Natural killer cell (primary cell): ENCODE results near the gene PPFIA3. TPM values are rescaled to one million over a fixed set of nuclear protein-coding genes. Genes with fewer than 3 reads are reported as not detected.

Experiments
- ATAC-seq, 3 donors: fragments of 150-1000 bp in 2 of 3; fragments of 200-7000 bp in 1 of 3; cut with Tn5 transposase; 1 replicate in 1 of 3; 2 replicates in 2 of 3; pipeline ENCODE4 v1.10.0; 2021; ENCODE audit warnings: mild to moderate bottlenecking in 2 of 3, moderate library complexity in 2 of 3
- DNase-seq, 2 donors: peaks; one replicate each; pipeline versions ENCODE4 v3.0.0 to v3.0.0-alpha.2; 2013 to 2021; ENCODE audit warnings: mixed read lengths in 1 of 2
- H3K27ac ChIP-seq: one replicate; pipeline ENCODE4 v1.5.1; 2013; ENCODE audit warnings: mild to moderate bottlenecking, low read length
- H3K27me3 ChIP-seq: one replicate; pipeline ENCODE4 v1.6.1; 2013; ENCODE audit warnings: low read length; ENCODE audit not compliant: control insufficient read depth, insufficient read depth
- H3K36me3 ChIP-seq: one replicate; pipeline ENCODE4 v1.6.1; 2013; ENCODE audit warnings: low read length; ENCODE audit not compliant: control insufficient read depth, insufficient read depth
- H3K4me1 ChIP-seq: one replicate; pipeline ENCODE4 v1.6.1; 2013; ENCODE audit warnings: low read length; ENCODE audit not compliant: control insufficient read depth, insufficient read depth
- H3K4me3 ChIP-seq: one replicate; pipeline ENCODE4 v1.5.1; 2013; ENCODE audit warnings: low read length
- H3K9me3 ChIP-seq: one replicate; pipeline ENCODE4 v1.6.1; 2013; ENCODE audit warnings: low read length; ENCODE audit not compliant: control insufficient read depth, insufficient read depth
- H3K27ac Mint-ChIP-seq, 2 donors: one replicate each; pipeline ENCODE4 v1.8.0; 2022; ENCODE audit warnings: mild to moderate bottlenecking in 2 of 2, mixed read lengths in 2 of 2, moderate library complexity in 1 of 2
- H3K27me3 Mint-ChIP-seq, 2 donors: one replicate each; pipeline ENCODE4 v1.8.0; 2022; ENCODE audit warnings: low read depth in 2 of 2, mixed read lengths in 2 of 2
- H3K36me3 Mint-ChIP-seq: one replicate; pipeline ENCODE4 v1.8.0; 2022; ENCODE audit warnings: mixed read lengths
- H3K4me1 Mint-ChIP-seq, 2 donors: one replicate each; pipeline ENCODE4 v1.8.0; 2022; ENCODE audit warnings: mixed read lengths in 2 of 2
- H3K4me3 Mint-ChIP-seq: one replicate; pipeline ENCODE4 v1.8.0; 2022; ENCODE audit warnings: mild to moderate bottlenecking, moderate library complexity, mixed read lengths
- H3K9me3 Mint-ChIP-seq, 2 donors: one replicate each; pipeline ENCODE4 v1.8.0; 2022; ENCODE audit warnings: mixed read lengths in 2 of 2
- WGBS: methylation state at CpG from one replicate; pipeline ENCODE4 v1.1.7; 2013; ENCODE audit warnings: missing lambda C conversion rate; ENCODE audit not compliant: insufficient coverage; 5-methylcytosine and 5-hydroxymethylcytosine counted together
- intact Hi-C: fragments of 100-400 bp; cut with micrococcal nuclease; formaldehyde crosslinking; loops from one replicate; pipeline ENCODE4 v1.14.2; 2022
- total RNA-seq, 4 donors: library from RNA; stranded (reverse); fragments of 120-200 nt in 1 of 4; gene quantifications; one replicate each; pipeline versions ENCODE4 v1.2.3 to v1.2.4, GENCODE V29; 2013 to 2022
- TF ChIP-seq, protein P1 (sequence below): fragments of 200-600 bp; IDR thresholded peaks from one replicate; pipeline ENCODE4 v1.8.0; 2022; ENCODE audit warnings: antibody characterized with exemption

PPFIA3 gene
- total RNA-seq, 3 donors from 2014 or later (not counting 1 experiment from before 2014, with no cell fraction given): 5.3 to 5.5 (median 5.3) TPM

DNA sequence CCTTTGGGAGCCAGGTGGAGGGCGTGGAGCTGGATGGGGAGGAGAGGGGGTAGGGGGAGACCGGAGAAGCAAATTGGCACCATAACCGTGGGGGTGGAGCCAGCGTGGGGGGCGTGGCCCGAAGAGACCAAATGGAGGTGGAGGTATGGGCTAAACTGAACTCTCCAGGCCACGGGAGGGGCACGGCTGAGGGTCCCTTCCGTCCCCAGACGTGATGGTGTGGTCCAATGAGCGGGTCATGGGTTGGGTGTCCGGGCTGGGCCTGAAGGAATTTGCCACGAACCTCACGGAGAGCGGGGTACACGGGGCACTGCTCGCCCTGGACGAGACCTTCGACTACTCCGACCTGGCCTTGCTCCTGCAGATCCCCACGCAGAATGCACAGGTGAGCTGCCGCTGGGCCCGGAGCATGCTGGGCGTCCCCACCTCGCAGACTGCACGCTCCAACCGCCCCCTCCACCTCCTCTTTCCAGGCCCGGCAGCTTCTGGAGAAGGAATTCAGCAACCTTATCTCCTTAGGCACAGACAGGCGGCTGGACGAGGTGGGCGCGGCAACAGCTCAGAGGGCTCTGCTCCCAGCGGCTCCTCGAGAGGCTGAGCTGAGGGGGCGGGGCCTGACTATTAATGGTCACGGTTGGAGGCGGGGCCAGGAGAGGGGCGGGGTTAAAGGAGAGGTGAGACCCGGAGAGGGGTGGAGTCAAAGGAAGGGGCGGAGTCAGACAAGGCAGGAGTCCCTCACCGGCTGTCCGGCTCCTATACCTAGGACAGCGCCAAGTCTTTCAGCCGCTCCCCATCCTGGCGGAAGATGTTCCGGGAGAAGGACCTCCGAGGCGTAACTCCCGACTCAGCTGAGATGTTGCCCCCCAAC is 29.7 kb downstream of the PPFIA3 start:
- H3K27me3 ChIP-seq: peaks cover 25% of the 10 kb centered on the region
- H3K36me3 ChIP-seq: no peaks in the 10 kb centered on the region
- H3K4me3 ChIP-seq: peak overlapping the region; percentile 56
- no peak overlapping the region for H3K27ac Mint-ChIP-seq
- H3K4me1 ChIP-seq: peaks cover 45% of the 10 kb centered on the region
- no peaks in the 10 kb centered on the region for H3K9me3 ChIP-seq
- peaks cover 17 to 48% of the 10 kb centered on the region in 2 donors for H3K27me3 Mint-ChIP-seq
- TF ChIP-seq, protein P1, sequence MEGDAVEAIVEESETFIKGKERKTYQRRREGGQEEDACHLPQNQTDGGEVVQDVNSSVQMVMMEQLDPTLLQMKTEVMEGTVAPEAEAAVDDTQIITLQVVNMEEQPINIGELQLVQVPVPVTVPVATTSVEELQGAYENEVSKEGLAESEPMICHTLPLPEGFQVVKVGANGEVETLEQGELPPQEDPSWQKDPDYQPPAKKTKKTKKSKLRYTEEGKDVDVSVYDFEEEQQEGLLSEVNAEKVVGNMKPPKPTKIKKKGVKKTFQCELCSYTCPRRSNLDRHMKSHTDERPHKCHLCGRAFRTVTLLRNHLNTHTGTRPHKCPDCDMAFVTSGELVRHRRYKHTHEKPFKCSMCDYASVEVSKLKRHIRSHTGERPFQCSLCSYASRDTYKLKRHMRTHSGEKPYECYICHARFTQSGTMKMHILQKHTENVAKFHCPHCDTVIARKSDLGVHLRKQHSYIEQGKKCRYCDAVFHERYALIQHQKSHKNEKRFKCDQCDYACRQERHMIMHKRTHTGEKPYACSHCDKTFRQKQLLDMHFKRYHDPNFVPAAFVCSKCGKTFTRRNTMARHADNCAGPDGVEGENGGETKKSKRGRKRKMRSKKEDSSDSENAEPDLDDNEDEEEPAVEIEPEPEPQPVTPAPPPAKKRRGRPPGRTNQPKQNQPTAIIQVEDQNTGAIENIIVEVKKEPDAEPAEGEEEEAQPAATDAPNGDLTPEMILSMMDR: no peak
- H3K4me3 Mint-ChIP-seq: peak overlapping the region; percentile 96
- intact Hi-C loops: loop anchor here (10.0 kb wide), 1 partner anchor 154 kb away; the partner anchor contains the start of genes GYS1 and RUVBL2
- DNase-seq (peak; percentile 80 to 84), ATAC-seq (peak; percentile 75 to 82 (median 79))
- no peaks in the 10 kb centered on the region for H3K9me3 Mint-ChIP-seq
- no peak overlapping the region for H3K27ac ChIP-seq
- 5% methylated on average over 49 of the region's 49 CpGs for WGBS
- no peaks in the 10 kb centered on the region for H3K36me3 Mint-ChIP-seq
- H3K4me1 Mint-ChIP-seq: peaks cover 27 to 52% of the 10 kb centered on the region in 2 donors

- no peaks in the 10 kb centered on the region for H3K36me3 Mint-ChIP-seq
- TF ChIP-seq, protein P1: no peak
- Histone ChIP-seq H3K27ac (no peak overlapping the region), H3K36me3 (no peaks in the 10 kb centered on the region), H3K9me3 (no peaks in the 10 kb centered on the region), H3K4me1 (peaks cover 45% of the 10 kb centered on the region), H3K4me3 (peak overlapping the region; percentile 56), H3K27me3 (peaks cover 25% of the 10 kb centered on the region)
- DNase-seq (no peak), ATAC-seq (no peak)
- H3K9me3 Mint-ChIP-seq: no peaks in the 10 kb centered on the region
- H3K27ac Mint-ChIP-seq: peak overlapping the region in 1 of 2 donors; percentile 54
- peaks cover 19 to 55% of the 10 kb centered on the region in 2 donors for H3K27me3 Mint-ChIP-seq
- peak overlapping the region; percentile 96 for H3K4me3 Mint-ChIP-seq
- 3% methylated on average over 20 of the region's 23 CpGs for WGBS
- intact Hi-C loops: loop anchor here (10.0 kb wide), 1 partner anchor 155 kb away; the partner anchor contains the start of genes GYS1 and RUVBL2
- H3K4me1 Mint-ChIP-seq: peaks cover 27 to 52% of the 10 kb centered on the region in 2 donors
These were observed 30.3 kb downstream of the PPFIA3 start for GRCh38 chr19:49149652-49150105.

GRCh38 chr19:49150106-49150943 is 31.0 kb downstream of the PPFIA3 start:
- ATAC-seq (peak in 2 of 3 donors; percentile 30 to 37), DNase-seq (peak; percentile 38 to 57)
- Mint-ChIP-seq H3K27me3 (peaks cover 19 to 56% of the 10 kb centered on the region in 2 donors), H3K4me3 (peak overlapping the region; percentile 96), H3K9me3 (no peaks in the 10 kb centered on the region), H3K4me1 (peaks cover 26 to 52% of the 10 kb centered on the region in 2 donors), H3K36me3 (no peaks in the 10 kb centered on the region), H3K27ac (peak overlapping the region in 1 of 2 donors; percentile 54)
- H3K4me1 ChIP-seq: peaks cover 45% of the 10 kb centered on the region
- H3K27ac ChIP-seq: no peak overlapping the region
- peak overlapping the region; percentile 56 for H3K4me3 ChIP-seq
- intact Hi-C loops: no loop called here
- TF ChIP-seq, protein P1: no peak
- peaks cover 25% of the 10 kb centered on the region for H3K27me3 ChIP-seq
- under 1% methylated on average over 75 of the region's 75 CpGs for WGBS
- no peaks in the 10 kb centered on the region for H3K9me3 ChIP-seq
- no peaks in the 10 kb centered on the region for H3K36me3 ChIP-seq
